Right lobe of liver (tissue), 4 donors: ENCODE data around the gene CXorf65.

Experiments
- POLR2A ChIP-seq: fragments of 450-650 bp; IDR thresholded peaks from one replicate; pipeline ENCODE4 v1.6.1; 2017; ENCODE audit warnings: antibody characterized with exemption, mild to moderate bottlenecking
- TF ChIP-seq, protein P1 (sequence below), 4 donors: fragments of 200-600 bp in 3 of 4; fragments of 450-650 bp in 1 of 4; IDR thresholded peaks; one replicate each; pipeline versions ENCODE4 v1.5.1 to v1.8.0; 2016 to 2022; ENCODE audit warnings: antibody characterized with exemption in 4 of 4, mild to moderate bottlenecking in 2 of 4
- donor health status: DM: no; HTN: no; CAD: no.
- donor health status: DM: no; HTN: no; CAD: no.
- donor health status: DM: no; HTN: yes; CAD: no.

- TF ChIP-seq, protein P1, sequence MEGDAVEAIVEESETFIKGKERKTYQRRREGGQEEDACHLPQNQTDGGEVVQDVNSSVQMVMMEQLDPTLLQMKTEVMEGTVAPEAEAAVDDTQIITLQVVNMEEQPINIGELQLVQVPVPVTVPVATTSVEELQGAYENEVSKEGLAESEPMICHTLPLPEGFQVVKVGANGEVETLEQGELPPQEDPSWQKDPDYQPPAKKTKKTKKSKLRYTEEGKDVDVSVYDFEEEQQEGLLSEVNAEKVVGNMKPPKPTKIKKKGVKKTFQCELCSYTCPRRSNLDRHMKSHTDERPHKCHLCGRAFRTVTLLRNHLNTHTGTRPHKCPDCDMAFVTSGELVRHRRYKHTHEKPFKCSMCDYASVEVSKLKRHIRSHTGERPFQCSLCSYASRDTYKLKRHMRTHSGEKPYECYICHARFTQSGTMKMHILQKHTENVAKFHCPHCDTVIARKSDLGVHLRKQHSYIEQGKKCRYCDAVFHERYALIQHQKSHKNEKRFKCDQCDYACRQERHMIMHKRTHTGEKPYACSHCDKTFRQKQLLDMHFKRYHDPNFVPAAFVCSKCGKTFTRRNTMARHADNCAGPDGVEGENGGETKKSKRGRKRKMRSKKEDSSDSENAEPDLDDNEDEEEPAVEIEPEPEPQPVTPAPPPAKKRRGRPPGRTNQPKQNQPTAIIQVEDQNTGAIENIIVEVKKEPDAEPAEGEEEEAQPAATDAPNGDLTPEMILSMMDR (IDR thresholded peaks at IDR 0.05) = no peak
- TF ChIP-seq POLR2A = no peak
Measured at GRCh38 chrX:71107245-71107644, 705 bp upstream of the CXorf65 start.
